Lower lobe of right lung (tissue), 2 donors: Measurements from ENCODE around the gene KIAA0825. TPM values are rescaled to one million over a fixed set of nuclear protein-coding genes. Genes with fewer than 3 reads are reported as not detected.

Experiments
- ATAC-seq, 2 donors: fragments of 200-7000 bp; cut with Tn5 transposase; one replicate each; pipeline ENCODE4 v1.9.1; 2020 to 2022; ENCODE audit warnings: mild to moderate bottlenecking in 2 of 2, moderate library complexity in 2 of 2
- DNase-seq: peaks from one replicate; pipeline ENCODE4 v3.0.0-alpha.2; 2020
- H3K27ac ChIP-seq: fragments of 200-600 bp; one replicate; pipeline ENCODE4 v1.8.0; 2022
- H3K27me3 ChIP-seq: fragments of 200-600 bp; one replicate; pipeline ENCODE4 v1.8.0; 2022; ENCODE audit warnings: low read depth
- H3K36me3 ChIP-seq: fragments of 200-600 bp; one replicate; pipeline ENCODE4 v1.8.0; 2022; ENCODE audit warnings: mild to moderate bottlenecking
- H3K4me1 ChIP-seq: fragments of 200-600 bp; one replicate; pipeline ENCODE4 v1.8.0; 2022
- H3K4me3 ChIP-seq: fragments of 200-600 bp; one replicate; pipeline ENCODE4 v1.8.0; 2022; ENCODE audit warnings: mild to moderate bottlenecking
- H3K9me3 ChIP-seq: fragments of 200-600 bp; one replicate; pipeline ENCODE4 v1.8.0; 2022
- intact Hi-C: fragments of 100-400 bp; cut with DNase I; formaldehyde crosslinking; loops from one replicate; pipeline ENCODE4 v1.11.0; 2022
- total RNA-seq: library from RNA; stranded (reverse); fragmentation: NEBNext Ultra II Directional; extraction: Animal tissue kit (Norgen Biotek cat#: 25700); gene quantifications from one replicate; pipeline ENCODE4 v1.2.1, GENCODE V29; 2021
- TF ChIP-seq, protein P1 (sequence below): fragments of 200-600 bp; IDR thresholded peaks from one replicate; pipeline ENCODE4 v1.8.0; 2022; ENCODE audit warnings: antibody characterized with exemption, mild to moderate bottlenecking
- donor health status: DM: no; HTN: yes; CAD: no; lungs with severe emphysema.

KIAA0825 gene
- total RNA-seq, 1 donor from 2014 or later = 5.5 TPM

DNA sequence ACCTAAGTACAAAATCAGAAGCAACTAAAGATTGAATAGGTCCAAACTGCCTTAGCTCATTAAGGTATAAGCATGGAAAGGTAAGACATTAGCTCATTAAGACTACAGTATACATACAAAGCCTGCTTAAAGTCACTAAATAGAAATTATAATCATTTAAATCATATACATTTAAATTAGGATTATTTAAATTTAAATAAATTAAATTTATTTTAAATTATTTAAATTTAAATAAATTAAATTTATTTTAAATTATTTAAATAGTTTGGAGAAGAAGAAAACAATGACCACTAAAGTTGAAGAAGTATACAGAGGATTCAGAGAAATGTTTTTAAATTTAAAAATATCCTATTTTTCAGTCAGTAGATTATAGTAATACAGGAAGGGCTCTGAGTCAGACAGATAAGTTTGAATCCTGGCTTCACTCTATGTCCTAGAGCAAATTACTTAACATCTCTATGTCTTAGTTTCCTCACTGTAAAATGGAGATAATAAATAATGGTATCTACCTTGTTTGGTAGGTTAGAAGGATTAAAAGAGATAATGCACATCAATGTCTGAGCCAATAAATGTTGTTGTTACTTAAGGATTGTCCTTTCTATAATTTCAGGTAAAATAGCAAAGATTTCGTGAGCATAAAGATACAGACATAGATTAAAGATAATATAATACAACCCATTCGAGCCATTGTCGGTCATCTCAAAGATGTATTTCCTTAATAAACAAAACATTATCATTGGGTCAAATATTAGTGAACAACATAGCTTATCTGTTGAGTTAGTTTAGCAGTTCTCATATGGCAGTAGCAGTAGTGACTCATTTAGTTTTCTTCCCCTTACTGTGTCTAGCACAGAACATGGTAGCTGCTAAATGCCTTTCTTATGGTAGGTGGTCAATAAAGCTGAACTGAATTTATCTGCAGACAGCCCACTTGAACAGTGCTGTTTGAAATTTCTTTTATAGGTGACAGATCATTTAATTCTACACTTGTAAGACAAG, 100.6 kb downstream of the KIAA0825 start:
- H3K27me3 ChIP-seq = no peaks in the 10 kb centered on the region
- H3K4me3 ChIP-seq = no peak overlapping the region
- ATAC-seq (no peak), DNase-seq (no peak)
- no peaks in the 10 kb centered on the region for H3K4me1 ChIP-seq
- no peaks in the 10 kb centered on the region for H3K36me3 ChIP-seq
- no peaks in the 10 kb centered on the region for H3K9me3 ChIP-seq
- no peak overlapping the region for H3K27ac ChIP-seq
- TF ChIP-seq, protein P1, sequence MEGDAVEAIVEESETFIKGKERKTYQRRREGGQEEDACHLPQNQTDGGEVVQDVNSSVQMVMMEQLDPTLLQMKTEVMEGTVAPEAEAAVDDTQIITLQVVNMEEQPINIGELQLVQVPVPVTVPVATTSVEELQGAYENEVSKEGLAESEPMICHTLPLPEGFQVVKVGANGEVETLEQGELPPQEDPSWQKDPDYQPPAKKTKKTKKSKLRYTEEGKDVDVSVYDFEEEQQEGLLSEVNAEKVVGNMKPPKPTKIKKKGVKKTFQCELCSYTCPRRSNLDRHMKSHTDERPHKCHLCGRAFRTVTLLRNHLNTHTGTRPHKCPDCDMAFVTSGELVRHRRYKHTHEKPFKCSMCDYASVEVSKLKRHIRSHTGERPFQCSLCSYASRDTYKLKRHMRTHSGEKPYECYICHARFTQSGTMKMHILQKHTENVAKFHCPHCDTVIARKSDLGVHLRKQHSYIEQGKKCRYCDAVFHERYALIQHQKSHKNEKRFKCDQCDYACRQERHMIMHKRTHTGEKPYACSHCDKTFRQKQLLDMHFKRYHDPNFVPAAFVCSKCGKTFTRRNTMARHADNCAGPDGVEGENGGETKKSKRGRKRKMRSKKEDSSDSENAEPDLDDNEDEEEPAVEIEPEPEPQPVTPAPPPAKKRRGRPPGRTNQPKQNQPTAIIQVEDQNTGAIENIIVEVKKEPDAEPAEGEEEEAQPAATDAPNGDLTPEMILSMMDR = no peak
- intact Hi-C loops = no loop called here

DNA sequence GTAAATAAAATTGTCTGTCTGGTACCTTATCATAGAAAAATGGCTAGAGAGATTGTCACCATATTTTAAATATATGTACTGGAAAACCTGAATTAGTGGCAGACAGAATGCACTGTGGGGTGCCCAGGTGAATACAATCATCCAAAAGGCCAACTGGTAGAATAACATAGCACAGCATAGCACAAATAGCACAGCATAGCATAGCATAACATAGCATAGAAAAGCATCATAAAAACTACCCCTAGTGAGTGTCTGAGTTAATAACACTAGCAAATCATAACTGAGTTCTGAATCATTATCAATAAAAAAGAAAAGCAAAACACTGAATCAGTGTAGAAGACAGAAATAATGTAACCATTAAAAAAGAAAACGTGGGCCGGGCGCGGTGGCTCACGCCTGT, 102.3 kb downstream of the KIAA0825 start:
- TF ChIP-seq, protein P1 = no peak
- Histone ChIP-seq H3K4me3 (no peak overlapping the region), H3K36me3 (no peaks in the 10 kb centered on the region), H3K27me3 (no peaks in the 10 kb centered on the region), H3K9me3 (no peaks in the 10 kb centered on the region), H3K4me1 (no peaks in the 10 kb centered on the region), H3K27ac (no peak overlapping the region)
- ATAC-seq (no peak), DNase-seq (no peak)
- intact Hi-C loops = no loop called here

DNA sequence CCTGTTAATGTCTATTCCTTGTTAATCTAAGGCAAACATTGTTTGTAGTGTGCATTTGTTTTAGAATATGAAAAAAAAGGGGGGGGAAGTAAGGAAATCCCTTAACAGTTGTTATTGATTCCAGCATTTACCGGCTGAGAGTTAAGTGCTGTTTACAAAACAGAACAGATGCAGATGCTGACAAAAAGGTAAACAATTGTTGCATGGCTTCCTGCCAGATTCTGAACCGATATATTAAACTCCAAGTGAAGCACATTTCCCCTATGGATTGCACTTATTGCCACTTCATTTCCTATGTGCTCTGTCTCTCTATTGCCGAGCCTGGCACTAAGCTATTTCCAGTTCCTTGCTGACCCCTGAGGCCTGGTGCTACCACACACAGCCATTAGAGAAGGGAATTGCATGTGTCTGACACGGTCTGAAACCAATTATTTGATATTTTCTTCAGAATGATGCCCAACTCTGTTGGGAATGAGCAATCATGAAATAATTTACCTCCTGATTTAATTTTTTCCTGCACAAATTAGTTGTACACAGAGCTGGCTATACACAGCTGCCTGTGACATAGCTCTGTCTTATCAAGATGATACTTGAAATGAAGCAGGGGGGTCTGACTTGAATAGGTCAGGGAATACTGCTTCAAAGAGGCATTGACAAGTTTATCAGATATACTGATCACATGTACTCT, 109.8 kb downstream of the KIAA0825 start:
- no peak overlapping the region for H3K4me3 ChIP-seq
- intact Hi-C loops = no loop called here
- TF ChIP-seq, protein P1 = no peak
- no peak overlapping the region for H3K27ac ChIP-seq
- H3K36me3 ChIP-seq = no peaks in the 10 kb centered on the region
- H3K4me1 ChIP-seq = no peaks in the 10 kb centered on the region
- ATAC-seq = no peak
- no peaks in the 10 kb centered on the region for H3K9me3 ChIP-seq
- no peaks in the 10 kb centered on the region for H3K27me3 ChIP-seq
- DNase-seq = no peak

DNA sequence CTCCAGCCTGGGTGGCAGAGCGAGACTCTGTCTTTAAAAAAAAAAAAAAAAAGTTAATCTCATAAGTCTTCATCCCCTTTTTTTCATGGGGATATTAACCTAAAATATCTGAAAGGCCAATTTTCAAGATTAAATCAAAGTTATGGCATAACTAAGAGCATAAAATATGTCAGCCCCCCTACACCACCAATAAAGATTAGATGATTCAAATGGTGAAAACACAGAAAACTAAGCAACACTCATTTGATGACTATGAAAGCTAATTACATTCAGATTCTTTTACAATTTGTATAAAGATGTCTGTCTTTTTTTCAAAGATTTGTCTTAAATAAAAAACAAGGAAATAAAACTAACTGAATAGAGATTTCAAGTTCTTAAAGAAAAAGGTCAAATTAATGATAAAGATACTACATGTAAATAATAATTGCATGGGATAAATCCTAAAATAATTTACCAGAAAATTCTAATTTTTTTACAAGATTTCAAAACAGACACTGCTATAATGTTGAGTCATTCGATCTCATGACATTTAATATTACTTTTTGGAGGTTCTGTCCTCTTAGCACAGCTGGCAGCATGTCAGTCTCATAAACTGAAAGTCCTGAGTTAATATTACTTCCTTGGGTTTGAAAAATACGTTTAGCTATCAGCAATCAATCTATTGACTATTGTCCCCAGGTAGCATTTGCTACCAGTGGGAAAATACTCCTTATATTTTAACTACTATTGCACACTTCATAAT, 112.9 kb downstream of the KIAA0825 start:
- Histone ChIP-seq H3K4me1 (no peaks in the 10 kb centered on the region), H3K36me3 (no peaks in the 10 kb centered on the region), H3K27me3 (no peaks in the 10 kb centered on the region), H3K27ac (no peak overlapping the region), H3K9me3 (no peaks in the 10 kb centered on the region), H3K4me3 (no peak overlapping the region)
- ATAC-seq (no peak), DNase-seq (no peak)
- TF ChIP-seq, protein P1 = no peak
- intact Hi-C loops = no loop called here

DNA sequence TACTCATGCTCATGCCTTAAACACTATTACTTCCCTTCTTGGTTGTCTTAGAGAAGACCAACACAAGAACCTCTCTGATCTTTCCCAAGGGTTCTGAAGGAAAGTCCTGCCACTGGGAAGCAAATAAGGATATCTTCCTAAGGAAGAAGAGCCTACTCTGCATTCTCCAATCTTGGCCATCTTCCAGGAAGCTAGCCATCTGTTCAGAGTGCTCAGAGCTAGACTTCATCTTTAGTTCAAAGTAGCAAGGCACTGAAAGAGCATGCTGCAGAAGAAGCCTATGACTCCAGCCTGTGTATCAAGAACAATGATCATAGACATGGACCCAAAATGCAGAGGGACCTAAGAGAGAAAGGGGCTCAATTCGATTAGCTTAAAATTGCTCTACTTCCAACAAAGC, 114.7 kb downstream of the KIAA0825 start:
- intact Hi-C loops = no loop called here
- ATAC-seq (no peak), DNase-seq (no peak)
- H3K4me3 ChIP-seq = no peak overlapping the region
- H3K27me3 ChIP-seq = no peaks in the 10 kb centered on the region
- H3K9me3 ChIP-seq = no peaks in the 10 kb centered on the region
- H3K27ac ChIP-seq = no peak overlapping the region
- H3K4me1 ChIP-seq = no peaks in the 10 kb centered on the region
- TF ChIP-seq, protein P1 = no peak
- H3K36me3 ChIP-seq = no peaks in the 10 kb centered on the region
